ENCODE data around the gene ADAMTS7.

GRCh38 chr15:78715930-78716329 is 95.3 kb downstream of the ADAMTS7 start:
- TF ChIP-seq CTCF (IDR thresholded peaks at IDR 0.05 in 4 of 5, conservative IDR thresholded peaks at IDR 0.05 in 1 of 5) (no peak), POLR2A (IDR thresholded peaks at IDR 0.05) (no peak)
